ENCODE results near the gene HNRNPD.
"Not testable (repeated sequence)": the region's sequence is repeated elsewhere in the genome, so short reads cannot be mapped to it uniquely, and the experiment has no call there.

HNRNPD gene

GRCh38 chr4:82398263-82398662 is 24.5 kb upstream of the HNRNPD start:
- WGBS, 2 experiments: 89 to 92% methylated on average over 1 of the region's 1 CpG
- Histone ChIP-seq H3K9me3 (ENCODE audit: control insufficient read depth, low read length) (no peaks in the 10 kb centered on the region), H3K36me3 (ENCODE audit: control insufficient read depth, insufficient read depth, low read length) (no peaks in the 10 kb centered on the region), H3K4me3 (ENCODE audit: insufficient read depth, low read depth, low read length) (no peak overlapping the region), H3K27ac (ENCODE audit: insufficient read depth, low read depth, low read length, poor library complexity, severe bottlenecking) (no peak overlapping the region), H3K4me1 (ENCODE audit: control insufficient read depth, insufficient read depth, low read length) (no peaks in the 10 kb centered on the region), H3K27me3 (ENCODE audit: control insufficient read depth, insufficient read depth, low read length, poor library complexity, severe bottlenecking) (no peaks in the 10 kb centered on the region)

- Histone ChIP-seq H3K4me1 (ENCODE audit: control insufficient read depth, insufficient read depth, low read length) (no peaks in the 10 kb centered on the region), H3K27ac (ENCODE audit: insufficient read depth, low read depth, low read length, poor library complexity, severe bottlenecking) (no peak overlapping the region), H3K4me3 (ENCODE audit: insufficient read depth, low read depth, low read length) (no peak overlapping the region), H3K27me3 (ENCODE audit: control insufficient read depth, insufficient read depth, low read length, poor library complexity, severe bottlenecking) (no peaks in the 10 kb centered on the region), H3K9me3 (ENCODE audit: control insufficient read depth, low read length) (no peaks in the 10 kb centered on the region), H3K36me3 (ENCODE audit: control insufficient read depth, insufficient read depth, low read length) (no peaks in the 10 kb centered on the region)
- 85 to 89% methylated on average over 3 of the region's 3 CpGs for WGBS, 2 experiments
Measured at GRCh38 chr4:82397527-82397926, 23.7 kb upstream of the HNRNPD start.

- no peak overlapping the region for H3K27ac ChIP-seq (ENCODE audit: insufficient read depth, low read depth, low read length, poor library complexity, severe bottlenecking)
- H3K9me3 ChIP-seq (ENCODE audit: control insufficient read depth, low read length): no peaks in the 10 kb centered on the region
- no peaks in the 10 kb centered on the region for H3K27me3 ChIP-seq (ENCODE audit: control insufficient read depth, insufficient read depth, low read length, poor library complexity, severe bottlenecking)
- H3K36me3 ChIP-seq (ENCODE audit: control insufficient read depth, insufficient read depth, low read length): no peaks in the 10 kb centered on the region
- no peak overlapping the region for H3K4me3 ChIP-seq (ENCODE audit: insufficient read depth, low read depth, low read length)
- H3K4me1 ChIP-seq (ENCODE audit: control insufficient read depth, insufficient read depth, low read length): no peaks in the 10 kb centered on the region
- 88 to 89% methylated on average over 3 of the region's 3 CpGs for WGBS, 2 experiments
Measured at GRCh38 chr4:82394896-82395295, 21.1 kb upstream of the HNRNPD start.

GRCh38 chr4:82390061-82390460 is 16.3 kb upstream of the HNRNPD start:
- 91% methylated on average over 9 of the region's 9 CpGs for WGBS, 2 experiments
- H3K36me3 ChIP-seq (ENCODE audit: control insufficient read depth, insufficient read depth, low read length): not testable (repeated sequence)

GRCh38 chr4:82388405-82388804 is 14.6 kb upstream of the HNRNPD start:
- no peaks in the 10 kb centered on the region for H3K27me3 ChIP-seq (ENCODE audit: control insufficient read depth, insufficient read depth, low read length, poor library complexity, severe bottlenecking)
- H3K27ac ChIP-seq (ENCODE audit: insufficient read depth, low read depth, low read length, poor library complexity, severe bottlenecking): no peak overlapping the region
- no peaks in the 10 kb centered on the region for H3K9me3 ChIP-seq (ENCODE audit: control insufficient read depth, low read length)
- H3K4me3 ChIP-seq (ENCODE audit: insufficient read depth, low read depth, low read length): no peak overlapping the region
- no peaks in the 10 kb centered on the region for H3K4me1 ChIP-seq (ENCODE audit: control insufficient read depth, insufficient read depth, low read length)
- 71 to 91% methylated on average over 1 of the region's 1 CpG for WGBS, 2 experiments
- no peaks in the 10 kb centered on the region for H3K36me3 ChIP-seq (ENCODE audit: control insufficient read depth, insufficient read depth, low read length)

More at GRCh38 chr4:82390061-82390460, 16.3 kb upstream of the HNRNPD start:
- not testable (repeated sequence) for H3K4me1 ChIP-seq (ENCODE audit: control insufficient read depth, insufficient read depth, low read length); H3K27me3 ChIP-seq (ENCODE audit: control insufficient read depth, insufficient read depth, low read length, poor library complexity, severe bottlenecking); H3K27ac ChIP-seq (ENCODE audit: insufficient read depth, low read depth, low read length, poor library complexity, severe bottlenecking); H3K9me3 ChIP-seq (ENCODE audit: control insufficient read depth, low read length); H3K4me3 ChIP-seq (ENCODE audit: insufficient read depth, low read depth, low read length)

- H3K27ac ChIP-seq (ENCODE audit: insufficient read depth, low read depth, low read length, poor library complexity, severe bottlenecking); H3K4me1 ChIP-seq (ENCODE audit: control insufficient read depth, insufficient read depth, low read length); H3K4me3 ChIP-seq (ENCODE audit: insufficient read depth, low read depth, low read length); H3K27me3 ChIP-seq (ENCODE audit: control insufficient read depth, insufficient read depth, low read length, poor library complexity, severe bottlenecking); H3K36me3 ChIP-seq (ENCODE audit: control insufficient read depth, insufficient read depth, low read length); H3K9me3 ChIP-seq (ENCODE audit: control insufficient read depth, low read length): not testable (repeated sequence)
- WGBS, 2 experiments: 94 to 98% methylated on average over 4 to 6 of the region's 8 CpGs
Measured at GRCh38 chr4:82386312-82386711, 12.5 kb upstream of the HNRNPD start.

GRCh38 chr4:82382751-82383150 is 9.0 kb upstream of the HNRNPD start:
- no peaks in the 10 kb centered on the region for H3K4me1 ChIP-seq (ENCODE audit: control insufficient read depth, insufficient read depth, low read length)
- H3K27me3 ChIP-seq (ENCODE audit: control insufficient read depth, insufficient read depth, low read length, poor library complexity, severe bottlenecking): no peaks in the 10 kb centered on the region
- H3K9me3 ChIP-seq (ENCODE audit: control insufficient read depth, low read length): no peaks in the 10 kb centered on the region
- no peak overlapping the region for H3K4me3 ChIP-seq (ENCODE audit: insufficient read depth, low read depth, low read length)
- H3K36me3 ChIP-seq (ENCODE audit: control insufficient read depth, insufficient read depth, low read length): no peaks in the 10 kb centered on the region
- no peak overlapping the region for H3K27ac ChIP-seq (ENCODE audit: insufficient read depth, low read depth, low read length, poor library complexity, severe bottlenecking)
- WGBS, 2 experiments: 89 to 97% methylated on average over 2 of the region's 2 CpGs

GRCh38 chr4:82381661-82382296 is 8.0 kb upstream of the HNRNPD start:
- Histone ChIP-seq H3K27ac (ENCODE audit: insufficient read depth, low read depth, low read length, poor library complexity, severe bottlenecking) (no peak overlapping the region), H3K36me3 (ENCODE audit: control insufficient read depth, insufficient read depth, low read length) (no peaks in the 10 kb centered on the region), H3K27me3 (ENCODE audit: control insufficient read depth, insufficient read depth, low read length, poor library complexity, severe bottlenecking) (no peaks in the 10 kb centered on the region), H3K9me3 (ENCODE audit: control insufficient read depth, low read length) (no peaks in the 10 kb centered on the region), H3K4me3 (ENCODE audit: insufficient read depth, low read depth, low read length) (no peak overlapping the region), H3K4me1 (ENCODE audit: control insufficient read depth, insufficient read depth, low read length) (no peaks in the 10 kb centered on the region)
- WGBS, 2 experiments: 93 to 94% methylated on average over 2 of the region's 2 CpGs

GRCh38 chr4:82381235-82381634 is 7.4 kb upstream of the HNRNPD start:
- Histone ChIP-seq H3K9me3 (ENCODE audit: control insufficient read depth, low read length) (no peaks in the 10 kb centered on the region), H3K4me3 (ENCODE audit: insufficient read depth, low read depth, low read length) (no peak overlapping the region)
- 93 to 95% methylated on average over 3 of the region's 3 CpGs for WGBS, 2 experiments

GRCh38 chr4:82380831-82381230 is 7.0 kb upstream of the HNRNPD start:
- Histone ChIP-seq H3K36me3 (ENCODE audit: control insufficient read depth, insufficient read depth, low read length) (no peaks in the 10 kb centered on the region), H3K9me3 (ENCODE audit: control insufficient read depth, low read length) (no peaks in the 10 kb centered on the region), H3K27ac (ENCODE audit: insufficient read depth, low read depth, low read length, poor library complexity, severe bottlenecking) (no peak overlapping the region), H3K4me1 (ENCODE audit: control insufficient read depth, insufficient read depth, low read length) (no peaks in the 10 kb centered on the region), H3K4me3 (ENCODE audit: insufficient read depth, low read depth, low read length) (no peak overlapping the region), H3K27me3 (ENCODE audit: control insufficient read depth, insufficient read depth, low read length, poor library complexity, severe bottlenecking) (no peaks in the 10 kb centered on the region)
- WGBS, 2 experiments: 87 to 94% methylated on average over 4 of the region's 4 CpGs

More at GRCh38 chr4:82381235-82381634, 7.4 kb upstream of the HNRNPD start:
- no peaks in the 10 kb centered on the region for H3K36me3 ChIP-seq (ENCODE audit: control insufficient read depth, insufficient read depth, low read length)
- H3K27me3 ChIP-seq (ENCODE audit: control insufficient read depth, insufficient read depth, low read length, poor library complexity, severe bottlenecking): no peaks in the 10 kb centered on the region
- no peak overlapping the region for H3K27ac ChIP-seq (ENCODE audit: insufficient read depth, low read depth, low read length, poor library complexity, severe bottlenecking)
- H3K4me1 ChIP-seq (ENCODE audit: control insufficient read depth, insufficient read depth, low read length): no peaks in the 10 kb centered on the region

- Histone ChIP-seq H3K36me3 (ENCODE audit: control insufficient read depth, insufficient read depth, low read length) (no peaks in the 10 kb centered on the region), H3K9me3 (ENCODE audit: control insufficient read depth, low read length) (no peaks in the 10 kb centered on the region), H3K27me3 (ENCODE audit: control insufficient read depth, insufficient read depth, low read length, poor library complexity, severe bottlenecking) (no peaks in the 10 kb centered on the region), H3K27ac (ENCODE audit: insufficient read depth, low read depth, low read length, poor library complexity, severe bottlenecking) (no peak overlapping the region), H3K4me1 (ENCODE audit: control insufficient read depth, insufficient read depth, low read length) (no peaks in the 10 kb centered on the region), H3K4me3 (ENCODE audit: insufficient read depth, low read depth, low read length) (no peak overlapping the region)
- 88 to 90% methylated on average over 9 of the region's 9 CpGs for WGBS, 2 experiments
Measured at GRCh38 chr4:82380344-82380743, 6.6 kb upstream of the HNRNPD start.

Measured in ectodermal cell (in vitro differentiated cells).